ENCODE results near the gene PIPOX. TPM values are rescaled to one million over a fixed set of nuclear protein-coding genes. Genes with fewer than 3 reads are reported as not detected.

The PIPOX gene
- polyA plus RNA-seq, 1 donor from 2014 or later = 4.4 TPM

GRCh38 chr17:29002811-29003210 is 40.1 kb upstream of the PIPOX start:
- TF ChIP-seq RAD21 (conservative IDR thresholded peaks at IDR 0.05) (no peak), SMC3 (conservative IDR thresholded peaks at IDR 0.05; ENCODE audit: poor library complexity) (no peak), MXI1 (conservative IDR thresholded peaks at IDR 0.05; ENCODE audit: poor library complexity, severe bottlenecking) (no peak), POLR2AphosphoS5 (IDR thresholded peaks at IDR 0.05) (no peak), TAF1 (IDR thresholded peaks at IDR 0.05; ENCODE audit: low read depth) (no peak), EZH2 (IDR thresholded peaks at IDR 0.05; ENCODE audit: borderline replicate concordance, insufficient read depth, low read length, poor library complexity, severe bottlenecking) (no peak), CTCF (IDR thresholded peaks at IDR 0.05; ENCODE audit: poor library complexity, severe bottlenecking) (no peak), EP300 (conservative IDR thresholded peaks at IDR 0.05; ENCODE audit: poor library complexity, severe bottlenecking) (no peak), REST (IDR thresholded peaks at IDR 0.05; ENCODE audit: borderline replicate concordance) (no peak)
- no peaks in the 10 kb centered on the region for H3K36me3 ChIP-seq (ENCODE audit: insufficient read depth, low read length)
- peaks cover 21% of the 10 kb centered on the region for H3K27me3 ChIP-seq (ENCODE audit: insufficient read depth, low read depth, low read length)
- H3K9me3 ChIP-seq (ENCODE audit: low read length) = no peaks in the 10 kb centered on the region
- no peaks in the 10 kb centered on the region for H3K79me2 ChIP-seq (replicated peaks; ENCODE audit: insufficient read depth, low read length)
- no peak overlapping the region for H3K4me3 ChIP-seq (ENCODE audit: low read length)
- H2AFZ ChIP-seq (ENCODE audit: low read depth, low read length) = no peak overlapping the region
- no peaks in the 10 kb centered on the region for H4K20me1 ChIP-seq (ENCODE audit: insufficient read depth)
- no peak overlapping the region for H3K9ac ChIP-seq (ENCODE audit: low read length)
- H3K9me2 ChIP-seq (ENCODE audit: insufficient read depth, low read length) = no peaks in the 10 kb centered on the region
- no peaks in the 10 kb centered on the region for H3F3A ChIP-seq (ENCODE audit: insufficient read depth, low read length, poor library complexity, severe bottlenecking)
- H3K4me2 ChIP-seq (ENCODE audit: low read length) = no peak overlapping the region
- no peak overlapping the region for H3K27ac ChIP-seq (ENCODE audit: low read length)

GRCh38 chr17:29003289-29003688 is 39.7 kb upstream of the PIPOX start:
- Histone ChIP-seq H3K9me3 (ENCODE audit: low read length) (no peaks in the 10 kb centered on the region), H3K9me2 (ENCODE audit: insufficient read depth, low read length) (no peaks in the 10 kb centered on the region), H3K4me2 (ENCODE audit: low read length) (no peak overlapping the region), H3K79me2 (replicated peaks; ENCODE audit: insufficient read depth, low read length) (no peaks in the 10 kb centered on the region), H3K9ac (ENCODE audit: low read length) (no peak overlapping the region), H3F3A (ENCODE audit: insufficient read depth, low read length, poor library complexity, severe bottlenecking) (no peaks in the 10 kb centered on the region), H2AFZ (ENCODE audit: low read depth, low read length) (no peak overlapping the region), H4K20me1 (ENCODE audit: insufficient read depth) (no peaks in the 10 kb centered on the region), H3K27me3 (ENCODE audit: insufficient read depth, low read depth, low read length) (peaks cover 21% of the 10 kb centered on the region), H3K36me3 (ENCODE audit: insufficient read depth, low read length) (no peaks in the 10 kb centered on the region), H3K4me3 (ENCODE audit: low read length) (no peak overlapping the region), H3K27ac (ENCODE audit: low read length) (no peak overlapping the region)
- TF ChIP-seq CTCF (IDR thresholded peaks at IDR 0.05; ENCODE audit: poor library complexity, severe bottlenecking) (no peak), REST (IDR thresholded peaks at IDR 0.05; ENCODE audit: borderline replicate concordance) (no peak), EZH2 (IDR thresholded peaks at IDR 0.05; ENCODE audit: borderline replicate concordance, insufficient read depth, low read length, poor library complexity, severe bottlenecking) (no peak), EP300 (conservative IDR thresholded peaks at IDR 0.05; ENCODE audit: poor library complexity, severe bottlenecking) (no peak), TAF1 (IDR thresholded peaks at IDR 0.05; ENCODE audit: low read depth) (no peak), RAD21 (conservative IDR thresholded peaks at IDR 0.05) (no peak), MXI1 (conservative IDR thresholded peaks at IDR 0.05; ENCODE audit: poor library complexity, severe bottlenecking) (no peak), POLR2AphosphoS5 (IDR thresholded peaks at IDR 0.05) (no peak), SMC3 (conservative IDR thresholded peaks at IDR 0.05; ENCODE audit: poor library complexity) (no peak)

All from neural cell (in vitro differentiated cells).